Measurements from ENCODE around the gene KCNRG.

GRCh38 chr13:49980266-49980665 lies 35.0 kb upstream of the KCNRG start:
- TF ChIP-seq, protein P1, sequence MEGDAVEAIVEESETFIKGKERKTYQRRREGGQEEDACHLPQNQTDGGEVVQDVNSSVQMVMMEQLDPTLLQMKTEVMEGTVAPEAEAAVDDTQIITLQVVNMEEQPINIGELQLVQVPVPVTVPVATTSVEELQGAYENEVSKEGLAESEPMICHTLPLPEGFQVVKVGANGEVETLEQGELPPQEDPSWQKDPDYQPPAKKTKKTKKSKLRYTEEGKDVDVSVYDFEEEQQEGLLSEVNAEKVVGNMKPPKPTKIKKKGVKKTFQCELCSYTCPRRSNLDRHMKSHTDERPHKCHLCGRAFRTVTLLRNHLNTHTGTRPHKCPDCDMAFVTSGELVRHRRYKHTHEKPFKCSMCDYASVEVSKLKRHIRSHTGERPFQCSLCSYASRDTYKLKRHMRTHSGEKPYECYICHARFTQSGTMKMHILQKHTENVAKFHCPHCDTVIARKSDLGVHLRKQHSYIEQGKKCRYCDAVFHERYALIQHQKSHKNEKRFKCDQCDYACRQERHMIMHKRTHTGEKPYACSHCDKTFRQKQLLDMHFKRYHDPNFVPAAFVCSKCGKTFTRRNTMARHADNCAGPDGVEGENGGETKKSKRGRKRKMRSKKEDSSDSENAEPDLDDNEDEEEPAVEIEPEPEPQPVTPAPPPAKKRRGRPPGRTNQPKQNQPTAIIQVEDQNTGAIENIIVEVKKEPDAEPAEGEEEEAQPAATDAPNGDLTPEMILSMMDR (IDR thresholded peaks at IDR 0.05; ENCODE audit: low read depth, low read length, poor library complexity, severe bottlenecking), result no peak
- no peak for TF ChIP-seq EZH2phosphoT487 (IDR thresholded peaks at IDR 0.05; ENCODE audit: borderline replicate concordance, low read length)
